GM10847 (cell line): ENCODE measurements around the gene RALB.

ENCODE experiments used
- POLR2A ChIP-seq: IDR thresholded peaks from 2 replicates; pipeline ENCODE4 v1.6.1; 2011; ENCODE audit not compliant: insufficient read length; ENCODE audit errors: extremely low read depth

The RALB gene

DNA sequence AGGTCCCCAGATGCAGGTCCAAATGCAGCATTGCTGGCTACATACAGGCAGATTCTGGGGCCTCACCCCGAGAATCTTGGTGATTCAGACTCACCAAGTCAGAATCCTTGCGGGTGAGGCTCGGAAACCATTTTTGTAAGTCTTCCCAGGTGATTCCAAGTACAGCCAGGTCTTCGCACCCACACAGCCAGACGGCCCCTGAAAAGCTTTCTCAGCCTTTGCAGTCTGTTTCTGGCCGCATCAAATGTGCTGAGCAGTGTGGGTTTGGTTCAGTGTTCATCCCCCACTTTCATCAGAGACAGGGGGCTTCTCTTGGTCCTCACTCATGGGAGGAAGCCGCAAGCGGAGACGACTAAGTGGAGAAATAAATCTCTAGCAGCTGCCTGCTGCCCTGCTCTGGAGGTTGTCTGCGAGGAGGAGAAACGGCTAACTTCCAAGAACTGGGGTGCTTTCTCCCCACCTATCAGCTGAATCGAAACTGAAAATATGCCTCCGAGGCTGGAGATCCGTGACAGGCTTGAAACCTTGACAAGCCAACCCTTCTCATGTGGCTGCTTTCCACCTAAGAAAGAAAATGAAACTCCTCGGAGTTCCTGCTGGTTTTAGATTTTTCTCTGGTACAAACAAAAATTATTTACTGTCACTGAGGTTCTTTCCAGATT, 20.5 kb upstream of the RALB start:
- TF ChIP-seq POLR2A, result peak; percentile 46

DNA sequence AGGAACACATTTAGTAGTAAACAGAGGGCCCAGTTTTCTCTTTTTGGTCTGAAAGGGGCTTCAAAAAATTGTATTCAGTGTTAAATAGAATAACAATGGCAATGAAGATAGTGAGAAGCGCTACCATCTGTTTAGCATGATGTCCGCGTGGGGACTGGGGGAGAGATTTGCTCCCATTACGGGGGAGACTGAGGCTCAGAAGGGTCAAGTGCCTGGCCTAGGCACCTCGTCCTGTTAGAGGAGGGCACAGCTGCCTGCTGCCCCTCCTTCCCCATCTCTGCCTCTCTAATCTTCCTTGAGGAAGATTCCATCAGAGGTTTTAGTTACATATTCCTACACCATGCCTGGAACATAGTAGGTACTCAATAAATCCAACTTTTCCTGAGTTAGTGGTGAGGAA, 19.4 kb upstream of the RALB start:
- no peak for TF ChIP-seq POLR2A

DNA sequence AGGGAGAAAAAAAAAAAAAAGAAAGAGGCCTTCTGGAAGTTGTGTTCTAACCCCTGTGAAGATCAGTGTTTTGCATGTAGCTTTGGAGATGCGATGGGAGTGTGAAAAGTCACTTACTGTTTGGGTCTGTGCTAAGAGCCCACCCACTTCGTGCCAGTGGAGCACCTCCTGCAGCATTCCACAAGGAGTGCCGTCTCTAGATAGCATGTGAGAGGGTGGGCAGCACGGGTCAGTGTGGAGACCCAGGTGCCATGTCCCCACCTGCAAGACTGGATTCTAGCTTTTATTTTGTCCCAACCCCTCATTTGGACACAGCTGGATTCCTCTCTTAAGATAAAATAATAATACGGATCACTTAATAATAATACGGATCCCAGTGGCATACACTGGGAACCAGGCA, 17.0 kb upstream of the RALB start:
- no peak for TF ChIP-seq POLR2A

DNA sequence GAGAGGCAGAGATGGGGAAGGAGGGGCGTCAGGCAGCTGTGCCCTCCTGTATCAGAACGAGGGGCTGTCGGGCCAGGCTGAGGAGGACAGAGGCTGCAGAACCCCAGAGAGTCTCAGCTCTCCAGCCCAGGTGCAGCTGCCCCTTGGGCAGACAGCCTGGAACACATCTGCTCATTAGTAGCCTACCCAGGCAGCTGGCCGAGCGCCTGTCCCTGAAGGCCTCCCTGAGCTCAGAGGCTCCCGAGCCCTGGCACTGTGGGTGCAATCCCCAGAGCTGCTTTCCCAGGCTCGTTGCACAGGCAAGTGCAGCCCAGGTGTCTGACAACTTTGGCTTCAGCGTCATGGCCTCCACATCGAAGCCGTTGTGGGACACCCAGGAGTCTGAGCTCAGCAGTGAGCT, 16.3 kb upstream of the RALB start:
- TF ChIP-seq POLR2A, result no peak

- TF ChIP-seq POLR2A, result no peak
Observed at GRCh38 chr2:120236791-120237190, 15.9 kb upstream of the RALB start.

- no peak for TF ChIP-seq POLR2A
Observed at GRCh38 chr2:120237491-120237902, 15.2 kb upstream of the RALB start.

GRCh38 chr2:120238728-120239487, 13.7 kb upstream of the RALB start:
- TF ChIP-seq POLR2A, result no peak

DNA sequence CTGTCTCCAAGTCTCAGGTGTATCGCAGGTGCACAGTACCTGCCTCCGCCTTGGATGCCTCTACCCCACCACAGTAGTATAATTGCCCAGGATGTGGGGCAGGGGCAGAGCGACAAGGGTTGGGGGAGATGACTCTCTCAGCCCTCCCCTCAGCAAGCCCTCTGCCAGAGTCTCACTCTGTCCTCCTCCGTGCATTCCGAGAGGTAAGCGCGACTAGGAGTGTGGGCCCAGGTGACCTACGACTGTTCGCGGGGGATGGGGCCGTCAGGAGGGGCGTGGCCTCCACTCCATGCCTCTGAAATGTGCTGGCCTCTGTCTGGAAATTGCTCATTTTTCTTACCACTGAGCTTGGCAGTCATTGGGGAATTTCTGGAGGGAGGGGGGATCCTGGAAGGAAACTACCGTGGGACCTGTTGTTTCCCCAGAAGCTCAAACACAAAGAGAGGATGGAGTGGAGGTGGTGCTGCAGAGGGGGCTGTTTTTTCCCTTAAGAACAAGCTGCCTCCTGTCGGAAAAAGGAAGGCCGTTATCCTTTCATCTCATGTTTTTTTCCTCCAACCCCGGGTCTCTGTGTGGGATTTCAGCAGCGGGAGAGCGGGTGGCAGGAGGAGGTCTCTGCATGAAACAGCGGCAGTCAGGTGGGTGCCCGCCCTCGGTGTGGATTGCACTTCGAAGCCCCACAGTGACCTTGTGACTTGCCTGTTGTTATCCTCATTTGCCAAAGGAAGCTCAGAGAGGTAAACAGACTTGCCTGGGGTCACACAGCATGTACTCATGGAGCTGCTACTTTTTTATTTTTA, 13.0 kb upstream of the RALB start:
- no peak for TF ChIP-seq POLR2A

DNA sequence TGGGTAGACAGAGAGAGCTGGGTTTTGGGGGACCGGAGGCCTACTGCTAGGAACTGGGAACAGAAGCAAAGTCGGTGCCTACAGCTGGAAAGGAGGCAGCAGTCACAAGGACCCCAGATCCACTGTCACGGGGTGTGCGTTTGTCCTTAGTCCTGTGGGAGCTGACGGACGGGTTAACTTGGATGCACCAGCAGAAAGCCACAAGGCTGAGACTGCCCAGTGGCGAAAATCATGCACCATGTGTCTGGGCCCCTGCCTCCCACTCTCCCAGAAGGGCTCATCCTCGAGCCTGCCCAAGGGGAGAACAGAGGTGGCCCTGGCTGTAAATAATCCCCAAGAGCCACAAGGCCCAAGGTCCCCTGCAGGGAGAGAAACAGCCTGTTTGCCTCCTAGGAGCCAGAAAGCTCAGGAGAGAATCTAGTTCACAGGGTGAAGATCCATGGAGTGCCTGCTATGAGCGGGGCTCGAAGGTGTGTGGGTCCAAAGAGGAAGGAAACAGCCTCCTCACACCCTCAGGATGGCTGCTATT, 11.7 kb upstream of the RALB start:
- no peak for TF ChIP-seq POLR2A

DNA sequence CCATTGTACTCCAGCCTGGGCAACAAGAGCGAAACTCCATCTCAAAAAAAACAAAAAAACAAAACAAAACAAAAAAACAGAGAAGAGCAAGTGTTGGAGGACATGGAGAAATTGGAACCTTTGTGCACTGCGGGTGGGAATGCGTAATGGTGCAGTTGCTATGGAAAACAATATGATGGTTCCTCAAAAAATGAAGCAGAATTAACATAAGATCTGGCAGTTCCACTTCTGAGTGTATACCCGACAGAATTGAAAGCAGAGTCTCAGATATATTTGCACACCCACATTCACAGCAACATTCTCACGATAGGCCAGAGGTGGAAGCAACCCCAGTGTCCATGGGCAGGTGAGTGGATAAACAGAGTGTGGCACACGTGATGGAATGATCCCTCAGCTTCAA, 11.0 kb upstream of the RALB start:
- no peak for TF ChIP-seq POLR2A

DNA sequence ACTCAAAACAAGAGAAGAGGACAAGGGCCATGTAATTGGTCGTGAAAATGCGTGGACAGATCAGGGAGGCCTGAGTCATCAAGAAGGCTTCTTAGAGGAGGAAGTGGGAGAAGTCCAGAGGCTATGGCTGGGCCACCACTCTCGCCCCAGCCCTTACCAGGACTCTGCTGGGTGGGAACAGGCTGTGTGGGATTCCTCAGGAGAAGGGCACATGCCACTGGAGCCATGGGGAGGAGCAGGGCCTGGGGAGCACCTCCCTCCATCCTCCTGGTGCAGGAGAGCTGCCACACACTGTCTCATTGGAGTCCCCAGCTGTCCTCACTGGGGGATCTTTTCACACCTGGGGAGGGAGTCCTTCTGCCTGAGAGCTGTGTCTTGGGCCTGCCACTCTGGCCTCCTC, 9.4 kb upstream of the RALB start:
- TF ChIP-seq POLR2A, result no peak

GRCh38 chr2:120243875-120244553, 8.6 kb upstream of the RALB start:
- TF ChIP-seq POLR2A, result no peak

- TF ChIP-seq POLR2A, result no peak
Observed at GRCh38 chr2:120244656-120245519, 7.8 kb upstream of the RALB start.

GRCh38 chr2:120245520-120246332, 6.9 kb upstream of the RALB start:
- TF ChIP-seq POLR2A, result no peak
